GM19035 (cell line): ENCODE results near the gene GRAMD1A.

Experiments
- ATAC-seq: cut with Tn5 transposase; IDR thresholded peaks from one replicate; pipeline ENCODE4 v1.9.1; 2021; ENCODE audit not compliant: unreplicated experiment

Gene GRAMD1A

GRCh38 chr19:35069696-35070095 is 69.6 kb downstream of the GRAMD1A start:
- ATAC-seq = no peak

- ATAC-seq = no peak
Observed at GRCh38 chr19:35070471-35070870, 70.3 kb downstream of the GRAMD1A start.

GRCh38 chr19:35073516-35073915 is 73.4 kb downstream of the GRAMD1A start:
- ATAC-seq = no peak

- no peak for ATAC-seq
Observed at GRCh38 chr19:35073941-35074340, 73.8 kb downstream of the GRAMD1A start.

- ATAC-seq = no peak
Observed at GRCh38 chr19:35074426-35075201, 74.5 kb downstream of the GRAMD1A start.

GRCh38 chr19:35075202-35076025 is 75.3 kb downstream of the GRAMD1A start:
- ATAC-seq = no peak

GRCh38 chr19:35076026-35076370 is 75.9 kb downstream of the GRAMD1A start:
- ATAC-seq = no peak
